Lower leg skin (tissue), 3 donors: ENCODE measurements around the gene MRGPRG.

Experiments used
- POLR2A ChIP-seq, 2 donors: fragments of 450-650 bp; IDR thresholded peaks; one replicate each; pipeline ENCODE4 v1.6.1; 2016 to 2017; ENCODE audit warnings: antibody characterized with exemption in 2 of 2, mild to moderate bottlenecking in 1 of 2, moderate library complexity in 1 of 2
- TF ChIP-seq, protein P1 (sequence below), 3 donors: fragments of 450-650 bp; IDR thresholded peaks; one replicate each; pipeline ENCODE4 v1.5.1; 2016; ENCODE audit warnings: antibody characterized with exemption in 3 of 3, mild to moderate bottlenecking in 3 of 3, moderate library complexity in 2 of 3

- TF ChIP-seq, protein P1, sequence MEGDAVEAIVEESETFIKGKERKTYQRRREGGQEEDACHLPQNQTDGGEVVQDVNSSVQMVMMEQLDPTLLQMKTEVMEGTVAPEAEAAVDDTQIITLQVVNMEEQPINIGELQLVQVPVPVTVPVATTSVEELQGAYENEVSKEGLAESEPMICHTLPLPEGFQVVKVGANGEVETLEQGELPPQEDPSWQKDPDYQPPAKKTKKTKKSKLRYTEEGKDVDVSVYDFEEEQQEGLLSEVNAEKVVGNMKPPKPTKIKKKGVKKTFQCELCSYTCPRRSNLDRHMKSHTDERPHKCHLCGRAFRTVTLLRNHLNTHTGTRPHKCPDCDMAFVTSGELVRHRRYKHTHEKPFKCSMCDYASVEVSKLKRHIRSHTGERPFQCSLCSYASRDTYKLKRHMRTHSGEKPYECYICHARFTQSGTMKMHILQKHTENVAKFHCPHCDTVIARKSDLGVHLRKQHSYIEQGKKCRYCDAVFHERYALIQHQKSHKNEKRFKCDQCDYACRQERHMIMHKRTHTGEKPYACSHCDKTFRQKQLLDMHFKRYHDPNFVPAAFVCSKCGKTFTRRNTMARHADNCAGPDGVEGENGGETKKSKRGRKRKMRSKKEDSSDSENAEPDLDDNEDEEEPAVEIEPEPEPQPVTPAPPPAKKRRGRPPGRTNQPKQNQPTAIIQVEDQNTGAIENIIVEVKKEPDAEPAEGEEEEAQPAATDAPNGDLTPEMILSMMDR (IDR thresholded peaks at IDR 0.05): no peak
- TF ChIP-seq POLR2A (IDR thresholded peaks at IDR 0.05): no peak
Observed at GRCh38 chr11:3199537-3200295, 18.9 kb downstream of the MRGPRG start.
